ENCODE data around the gene XIRP1.

DNA sequence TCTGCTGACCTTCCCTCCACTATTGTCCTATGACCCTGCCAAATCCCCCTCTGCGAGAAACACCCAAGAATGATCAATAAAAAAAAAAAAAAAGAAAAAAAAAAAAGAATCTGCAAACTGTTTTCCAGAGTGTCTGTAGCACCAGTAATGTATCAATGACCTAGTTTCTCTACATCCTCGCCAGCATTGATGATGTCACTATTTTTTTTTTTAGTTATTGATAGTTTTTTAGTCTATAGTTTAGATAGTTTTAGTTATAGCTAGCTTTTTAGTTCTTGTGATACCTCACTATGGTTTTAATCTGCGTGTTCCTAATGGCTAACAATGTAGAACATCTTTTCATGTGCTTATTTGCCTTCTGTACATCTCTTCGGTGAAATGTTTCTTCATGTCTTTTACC, 36.1 kb upstream of the XIRP1 start:
- TF ChIP-seq CTCF (conservative IDR thresholded peaks at IDR 0.05; ENCODE audit: low read length), result no peak
- no peak for TF ChIP-seq EZH2phosphoT487 (IDR thresholded peaks at IDR 0.05; ENCODE audit: borderline replicate concordance)

All from Loucy (cell line).